NCI-H1105 treated with DMSO at 0.1 percent for 48 hours (cell line): ENCODE data around the gene STX11.

Source experiments
- DNase-seq: peaks from one replicate; lab custom pipeline; 2025; lab: John Stamatoyannopoulos, UW

Gene STX11

DNA sequence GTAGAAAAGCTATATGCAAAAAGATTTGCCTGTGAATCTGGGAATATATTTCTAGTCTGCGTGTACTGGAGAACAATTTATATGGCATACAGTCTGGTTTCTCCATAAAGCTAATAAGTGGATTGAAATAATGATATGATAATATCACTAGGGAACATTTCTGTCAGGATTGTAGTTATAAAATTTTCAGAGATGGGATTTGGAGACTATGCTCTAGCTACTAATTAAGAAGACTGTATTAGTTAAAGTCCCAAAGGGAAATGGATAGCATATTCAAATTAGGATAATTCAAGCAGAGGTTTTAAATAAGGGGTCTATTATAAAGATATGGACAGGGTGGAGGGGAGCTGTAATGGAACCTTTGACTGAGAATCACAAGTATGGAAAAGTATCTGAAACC is 7.2 kb upstream of the STX11 start:
- DNase-seq, result no peak

DNA sequence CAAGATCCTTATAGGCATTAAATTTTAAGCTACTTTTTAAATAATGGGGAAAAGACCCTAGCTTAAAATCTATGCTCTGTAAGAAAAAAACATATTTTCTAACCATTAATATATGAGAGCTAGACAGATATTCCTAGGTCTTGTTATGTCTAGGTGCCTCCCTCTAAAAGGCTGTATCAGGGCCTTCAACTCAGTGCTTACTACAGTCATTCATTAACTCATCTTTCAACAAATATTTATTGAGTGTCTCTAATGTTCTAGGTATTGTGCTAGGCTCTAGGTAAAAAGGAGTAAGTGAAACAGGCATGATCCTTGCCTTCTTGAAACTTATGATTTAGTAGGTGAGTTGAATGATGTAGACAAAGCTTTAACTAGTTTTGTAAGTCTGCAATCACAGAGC is 6.4 kb upstream of the STX11 start:
- DNase-seq, result no peak

DNA sequence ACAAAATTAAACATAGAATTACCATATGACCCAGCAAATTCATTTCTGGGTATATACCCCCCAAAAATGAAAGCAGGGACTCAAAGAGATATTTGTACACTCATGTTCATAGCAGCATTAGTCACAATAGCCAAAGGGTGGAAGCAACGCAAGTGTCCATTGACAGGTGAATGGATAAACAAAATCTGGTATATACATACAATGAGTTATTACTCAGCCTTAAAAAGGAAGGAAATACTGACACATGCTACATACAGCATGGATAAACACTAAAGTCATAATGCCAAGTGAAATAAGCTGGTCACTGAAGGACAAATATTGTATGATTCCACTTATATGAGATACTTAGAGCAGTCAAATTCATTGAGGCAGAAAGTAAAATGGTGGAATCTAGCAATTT is 5.3 kb upstream of the STX11 start:
- DNase-seq, result no peak

DNA sequence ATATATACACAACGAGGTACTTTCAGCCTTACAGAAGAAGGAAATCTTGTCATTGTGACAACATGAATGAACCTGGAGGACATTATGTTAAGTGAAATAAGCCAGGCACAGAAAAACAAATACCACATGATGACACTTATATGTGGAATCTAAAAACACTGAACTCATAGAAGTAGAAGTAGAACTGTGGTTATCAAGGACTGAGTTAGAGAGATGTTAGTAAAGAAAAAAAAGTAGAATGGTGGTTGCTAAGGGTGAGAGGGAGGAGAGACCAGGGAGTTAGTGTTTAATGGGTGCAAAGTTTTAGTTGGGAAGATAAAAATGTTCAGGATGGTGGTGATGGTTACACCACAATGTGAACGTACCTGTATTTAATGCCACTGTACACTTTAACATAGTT is 4.8 kb upstream of the STX11 start:
- no peak for DNase-seq

DNA sequence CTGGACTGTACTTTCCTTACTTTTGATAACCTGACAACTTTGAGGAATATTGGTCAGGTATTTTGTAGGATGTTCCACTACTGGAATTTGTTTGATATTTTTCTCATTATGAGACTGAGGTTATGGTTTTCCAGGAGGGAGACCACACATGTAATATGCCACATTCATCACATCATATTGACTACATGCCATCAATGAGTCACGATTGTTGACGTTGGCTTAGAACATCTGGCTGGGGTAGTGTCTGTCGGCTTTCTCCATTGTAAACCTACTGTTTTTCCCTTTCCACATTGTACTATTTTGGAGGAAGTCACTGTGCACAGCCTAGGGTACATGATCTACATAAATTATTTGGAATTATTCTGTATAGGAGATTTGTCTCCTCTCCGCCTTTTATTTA is 1.4 kb upstream of the STX11 start:
- no peak for DNase-seq

DNA sequence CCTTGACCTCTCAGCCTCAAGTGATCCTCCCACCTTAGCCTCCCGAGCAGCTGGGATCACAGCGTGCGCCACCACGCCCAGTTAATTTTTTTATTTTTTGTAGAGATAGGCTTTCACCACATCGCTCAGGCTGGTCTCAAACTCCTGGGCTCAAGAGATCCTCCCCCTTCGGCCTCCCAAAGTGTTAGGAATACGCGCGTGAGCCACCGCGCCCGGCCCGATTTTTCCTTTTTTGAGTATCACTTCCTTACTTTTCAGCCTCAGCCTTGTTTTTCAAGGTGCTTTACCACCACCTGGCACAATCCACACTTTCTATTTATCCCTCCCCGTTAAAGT is 791 bp upstream of the STX11 start:
- DNase-seq, result no peak

DNA sequence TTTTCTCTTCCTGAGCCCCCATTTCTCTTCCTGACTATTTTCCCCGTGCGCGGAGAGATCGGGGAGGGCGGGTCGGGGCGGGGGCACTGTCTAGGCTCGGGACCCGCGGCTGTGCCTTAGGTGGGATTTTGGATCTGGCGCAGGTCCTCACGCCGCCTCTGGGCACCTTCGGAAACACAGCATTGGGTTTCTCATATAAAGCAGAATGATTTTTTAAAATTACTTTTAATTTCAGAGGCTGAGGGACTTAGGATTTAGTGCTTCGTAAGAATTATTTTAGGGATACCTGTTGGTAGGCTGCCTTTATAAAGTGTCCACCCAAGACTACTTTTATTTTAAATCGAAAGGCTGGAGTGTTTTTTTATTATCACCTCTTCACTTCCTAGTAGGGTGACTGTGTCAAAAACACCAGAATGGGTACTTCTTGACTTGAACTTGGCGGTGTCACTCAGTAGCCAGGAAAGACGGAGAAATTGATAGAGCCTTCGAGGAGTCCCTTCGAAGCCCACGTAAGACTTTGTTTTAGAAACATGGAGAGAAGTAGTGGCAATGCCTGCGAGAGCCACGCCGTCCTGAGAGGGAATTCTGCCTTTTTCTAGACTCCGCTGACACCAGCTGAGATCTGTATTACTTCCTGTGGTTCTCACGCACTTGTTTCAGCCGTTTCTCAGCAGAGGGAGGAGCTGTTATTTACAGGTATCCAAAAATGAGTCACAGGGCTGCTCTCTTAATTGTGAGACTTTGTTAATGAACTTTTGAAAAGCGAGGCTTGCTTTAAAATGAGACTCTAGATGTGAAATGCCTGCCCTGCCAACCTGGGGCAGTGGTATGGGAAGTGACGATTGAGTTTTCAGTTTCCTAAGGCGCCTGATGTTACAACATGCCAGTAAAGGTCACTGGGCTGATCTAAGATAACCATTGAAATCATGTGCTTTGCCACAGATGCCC is 667 bp downstream of the STX11 start:
- DNase-seq, result peak; percentile 58

DNA sequence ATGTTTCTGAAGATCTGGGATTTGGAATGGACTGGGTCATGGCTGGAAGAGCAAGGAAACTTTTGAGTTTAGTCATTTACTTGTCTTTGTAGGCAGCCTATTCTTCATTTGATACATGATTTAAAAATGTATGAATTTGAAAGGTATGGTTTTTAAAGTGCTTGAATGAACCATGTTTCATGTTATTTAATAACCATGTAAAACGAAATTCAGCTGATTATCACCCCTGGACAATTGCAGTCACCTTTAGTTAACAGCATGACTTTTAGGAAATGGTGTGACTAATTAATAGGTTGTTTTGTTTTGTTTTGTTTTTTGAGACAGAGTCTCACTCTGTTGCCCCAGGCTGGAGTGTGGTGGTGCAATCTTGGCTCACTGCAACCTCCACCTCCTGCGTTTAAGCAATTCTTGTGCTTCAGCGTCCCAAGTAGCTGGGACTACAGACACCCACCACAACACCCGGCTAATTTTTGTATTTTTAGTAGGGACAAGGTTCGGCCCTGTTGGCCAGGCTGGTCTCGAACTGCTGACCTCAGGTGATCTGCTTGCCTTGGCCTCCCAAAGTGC is 2.1 kb downstream of the STX11 start:
- no peak for DNase-seq

DNA sequence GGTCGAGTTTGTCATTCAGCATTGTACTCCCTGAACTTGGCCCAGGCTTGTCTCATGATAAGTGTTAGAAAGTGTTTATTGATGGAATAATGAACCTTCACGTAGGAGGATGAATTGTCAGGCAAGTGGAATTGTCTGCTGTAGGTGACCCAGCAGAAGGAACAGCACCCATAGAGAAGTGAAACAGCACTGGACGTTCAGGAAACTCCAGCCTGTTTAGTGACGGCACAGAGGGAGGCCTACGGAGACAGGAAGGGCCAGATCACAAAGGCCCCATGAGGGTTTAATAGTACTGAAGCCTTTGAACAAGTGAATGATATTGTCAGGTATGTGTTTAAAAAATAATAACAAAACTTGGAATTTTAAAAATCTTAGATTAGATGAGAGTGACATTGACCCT is 2.9 kb downstream of the STX11 start:
- DNase-seq, result no peak

DNA sequence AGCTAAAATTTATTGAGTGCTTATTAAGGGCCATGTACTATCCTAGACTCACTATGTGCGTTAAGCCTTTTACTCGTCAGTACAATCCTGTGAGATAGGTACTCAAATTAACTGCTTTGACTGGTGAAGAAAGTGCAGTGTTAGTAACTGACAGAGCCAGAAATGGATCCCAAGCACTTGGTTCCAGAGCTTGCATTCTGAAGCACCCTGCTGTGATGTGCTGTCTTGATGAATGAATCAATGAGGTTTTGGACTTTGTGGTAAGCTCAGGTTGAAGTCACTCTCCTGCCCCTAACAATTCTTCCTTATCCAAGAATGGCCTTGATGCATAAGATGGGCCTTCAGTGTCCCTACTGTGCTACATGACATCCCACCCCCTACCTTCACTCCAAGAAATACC is 3.7 kb downstream of the STX11 start:
- no peak for DNase-seq

DNA sequence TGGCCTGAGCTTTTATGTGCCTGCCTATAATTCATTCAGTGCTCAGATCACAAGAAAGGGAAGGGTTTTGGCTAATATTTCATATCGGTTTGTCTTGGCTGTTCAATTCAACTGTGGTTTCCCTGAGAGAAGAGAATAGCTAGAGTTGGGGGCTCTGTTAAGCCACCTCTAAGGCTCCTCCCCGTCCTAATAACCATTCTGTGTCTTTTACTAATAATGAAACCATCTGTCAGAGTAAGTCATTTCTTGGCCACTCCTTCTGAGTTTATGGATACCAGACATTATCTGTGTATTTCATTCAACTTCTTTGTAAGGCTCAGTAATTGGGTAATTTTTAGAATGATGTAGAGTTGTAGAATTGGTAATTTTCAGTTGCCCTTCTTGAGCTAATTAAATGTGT is 5.2 kb downstream of the STX11 start:
- no peak for DNase-seq

DNA sequence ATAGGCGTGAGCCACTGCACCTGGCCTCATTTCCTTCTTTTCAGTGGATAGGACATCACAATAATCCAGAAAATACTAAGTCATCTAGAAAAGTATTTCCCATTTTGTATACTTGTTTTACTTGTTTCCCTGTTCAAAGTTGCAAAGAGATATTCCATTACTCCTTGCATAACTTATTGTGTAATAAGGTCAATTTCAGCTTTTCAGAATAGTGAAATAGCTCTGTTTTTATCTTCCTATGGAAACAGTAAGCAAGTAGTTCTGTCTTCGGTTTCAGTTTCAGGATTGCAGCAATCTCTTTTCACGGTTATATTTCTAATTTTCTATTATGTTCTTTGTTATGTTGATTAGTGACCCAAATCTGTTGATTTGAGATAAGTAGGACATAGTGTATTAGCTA is 6.0 kb downstream of the STX11 start:
- no peak for DNase-seq

DNA sequence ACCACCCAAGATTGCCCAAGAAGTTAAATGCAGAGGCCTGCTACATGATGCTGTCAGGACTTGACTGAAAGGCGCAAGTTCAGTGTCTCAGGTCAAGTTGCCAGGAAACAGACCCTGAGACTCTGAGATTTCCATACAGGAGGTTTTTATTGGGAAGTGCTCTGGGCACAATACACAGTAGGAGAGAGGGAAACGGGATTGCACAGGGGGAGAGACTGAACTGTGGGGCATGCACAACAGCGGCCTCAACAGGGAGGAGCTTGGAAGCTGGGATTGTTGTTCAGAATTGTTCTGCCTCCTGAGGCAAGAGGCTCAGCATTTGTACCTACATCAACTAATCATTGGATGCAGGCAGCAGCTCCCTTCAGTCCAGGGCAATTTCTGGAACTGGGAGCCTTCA is 6.7 kb downstream of the STX11 start:
- no peak for DNase-seq

DNA sequence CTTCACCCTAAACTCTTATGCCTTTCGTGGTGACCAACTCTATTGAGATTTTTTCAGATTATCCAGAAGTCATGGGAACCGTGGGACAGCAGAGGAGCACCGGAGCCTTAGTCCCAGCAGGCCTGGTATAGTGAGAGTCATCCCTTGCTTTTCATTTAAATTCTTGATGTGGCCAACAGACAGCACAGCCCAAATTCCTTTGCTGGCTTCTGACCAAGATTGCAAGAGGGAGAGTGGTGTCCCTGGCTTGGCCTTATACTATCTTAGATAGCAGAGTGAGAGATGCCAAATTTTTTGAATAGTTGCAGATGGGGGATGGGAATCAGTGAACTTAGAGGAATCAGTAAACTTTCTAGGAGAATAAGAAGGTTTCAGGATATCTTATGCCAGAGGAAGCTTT is 7.8 kb downstream of the STX11 start:
- DNase-seq, result no peak

DNA sequence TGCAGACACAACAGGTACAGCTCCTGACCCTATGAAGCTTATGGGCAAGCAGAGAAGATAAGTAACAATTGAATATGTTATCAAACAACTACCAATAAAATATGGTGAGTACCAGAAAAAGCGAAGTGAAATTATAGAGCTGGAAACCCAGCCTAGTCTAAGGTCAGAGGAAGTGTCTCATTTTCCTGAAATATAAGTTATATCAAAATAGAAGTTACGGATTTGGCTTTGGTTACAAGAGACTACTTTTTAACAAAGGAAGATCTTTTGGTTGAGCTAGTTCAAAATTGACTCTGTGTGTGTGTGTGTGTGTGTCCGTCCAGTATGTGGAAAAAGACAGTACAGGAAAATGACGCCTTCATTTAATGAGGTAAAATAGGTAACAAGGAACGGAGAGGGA is 8.9 kb downstream of the STX11 start:
- no peak for DNase-seq

DNA sequence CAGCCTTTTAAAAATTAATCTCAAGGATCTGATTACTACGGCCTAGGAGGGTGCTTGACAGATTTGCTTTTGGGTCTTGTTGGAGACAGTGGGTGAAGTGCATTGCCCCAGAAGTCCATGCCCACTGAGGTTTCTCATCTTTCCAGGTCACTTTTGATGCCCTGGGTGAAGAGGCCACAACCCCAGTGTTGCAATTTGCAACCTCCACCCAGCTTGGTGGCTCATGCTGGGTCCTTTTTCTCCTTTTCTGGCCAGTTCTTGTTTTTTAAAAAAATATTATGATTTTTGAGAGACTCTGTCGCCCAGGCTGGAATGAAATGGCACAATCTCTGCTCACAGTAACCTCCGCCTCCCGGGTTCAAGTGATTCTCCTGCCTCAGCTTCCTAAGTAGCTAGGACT is 9.4 kb downstream of the STX11 start:
- no peak for DNase-seq

DNA sequence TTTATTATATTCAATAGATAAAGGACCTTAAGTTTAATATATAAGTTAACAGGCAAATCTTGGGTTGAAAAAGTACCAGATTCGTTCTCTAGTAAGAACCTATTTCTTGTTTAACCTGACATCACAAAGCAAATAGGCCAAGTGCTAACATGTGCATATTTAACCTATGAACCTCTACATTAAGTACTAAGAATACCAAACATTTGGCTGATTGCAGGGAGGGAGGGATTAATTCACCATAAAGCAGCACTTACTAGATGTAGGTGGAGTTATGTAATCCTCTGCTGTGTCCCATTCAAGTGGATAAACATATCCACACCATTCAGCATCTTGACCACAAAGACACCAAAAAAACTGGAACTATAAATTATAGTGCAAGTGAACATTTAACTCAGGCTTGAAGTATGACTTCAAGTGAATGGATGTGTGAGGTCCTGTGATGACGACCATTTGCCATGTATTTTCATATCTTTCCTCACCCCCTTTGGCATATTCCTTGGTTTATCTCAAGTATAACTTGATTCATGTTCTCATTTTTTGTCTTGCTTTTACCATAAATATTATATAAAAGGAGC is 10.2 kb downstream of the STX11 start:
- no peak for DNase-seq

DNA sequence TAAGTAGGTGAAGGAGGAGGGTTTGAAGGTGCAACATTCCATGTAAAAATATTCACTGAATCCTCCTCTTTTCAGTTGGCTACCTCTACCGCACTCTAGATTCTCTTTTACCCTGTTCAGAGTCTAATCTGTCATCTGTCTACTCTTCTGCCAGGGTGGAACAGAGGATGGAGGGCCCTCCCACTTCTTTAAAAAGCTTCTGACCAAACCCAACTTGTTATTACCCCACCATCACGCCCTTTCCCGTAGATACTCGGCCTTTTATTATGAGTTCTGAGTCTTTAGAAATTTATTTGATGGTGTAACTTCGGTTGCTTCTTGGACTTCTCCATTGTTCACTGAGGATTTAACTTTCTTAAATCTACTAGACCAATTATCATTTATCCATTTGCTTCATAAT is 11.7 kb downstream of the STX11 start:
- DNase-seq, result no peak

DNA sequence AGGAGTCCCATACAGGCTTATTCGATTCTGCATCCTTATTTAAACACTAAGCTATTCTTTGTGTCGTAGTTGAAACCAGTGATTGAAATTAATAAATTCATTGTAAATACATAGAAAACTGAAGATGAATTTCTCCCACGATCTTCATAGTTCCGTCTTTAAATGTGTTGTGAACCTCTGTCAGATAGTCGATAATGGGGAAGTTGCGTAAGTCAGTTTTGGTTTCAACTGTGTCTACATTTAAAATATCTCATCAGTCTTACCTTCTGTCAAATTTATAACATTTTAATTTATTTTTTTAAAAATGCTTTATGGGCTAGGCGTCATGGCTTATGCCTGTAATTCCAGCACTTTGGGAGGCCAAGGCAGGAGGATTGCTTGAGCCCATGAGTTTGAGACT is 12.7 kb downstream of the STX11 start:
- DNase-seq, result no peak

DNA sequence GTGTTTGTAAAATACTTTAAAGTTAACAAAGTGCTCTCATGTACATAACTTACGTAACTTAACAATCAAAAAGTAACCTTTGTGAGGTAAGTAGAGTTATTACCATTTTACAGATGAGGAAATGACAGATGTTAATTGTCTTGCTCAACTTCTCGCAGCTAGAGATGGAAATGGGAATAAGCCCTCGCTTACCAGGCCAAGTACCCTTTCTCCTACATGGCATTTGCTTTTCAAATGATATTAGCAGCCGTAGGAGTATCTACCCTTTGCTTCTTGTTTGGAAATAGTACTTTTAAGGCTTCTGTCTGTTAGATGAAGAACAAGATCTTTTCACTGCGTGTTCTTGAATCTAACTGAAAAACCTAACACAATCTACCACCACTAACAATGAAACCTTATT is 15.5 kb downstream of the STX11 start:
- DNase-seq, result no peak

DNA sequence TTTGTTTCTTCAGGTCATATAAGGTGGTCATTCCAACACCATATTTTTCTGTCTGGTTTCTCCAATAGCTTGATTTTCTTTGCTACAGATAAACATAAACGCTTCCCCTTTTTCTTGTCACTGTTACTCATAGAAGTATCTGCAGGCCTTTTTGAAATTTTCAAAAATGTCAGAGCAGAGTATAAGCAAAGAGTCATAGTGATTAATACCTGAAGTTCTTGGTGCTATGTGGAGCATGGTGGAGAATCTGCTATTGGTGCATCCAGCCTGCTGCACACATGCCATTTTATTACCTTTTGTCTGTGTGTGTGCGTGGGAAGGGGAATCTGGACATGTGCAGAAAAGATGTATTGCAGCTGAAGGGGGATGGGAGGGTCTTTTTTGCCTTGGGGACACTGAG is 19.7 kb downstream of the STX11 start:
- DNase-seq, result no peak

DNA sequence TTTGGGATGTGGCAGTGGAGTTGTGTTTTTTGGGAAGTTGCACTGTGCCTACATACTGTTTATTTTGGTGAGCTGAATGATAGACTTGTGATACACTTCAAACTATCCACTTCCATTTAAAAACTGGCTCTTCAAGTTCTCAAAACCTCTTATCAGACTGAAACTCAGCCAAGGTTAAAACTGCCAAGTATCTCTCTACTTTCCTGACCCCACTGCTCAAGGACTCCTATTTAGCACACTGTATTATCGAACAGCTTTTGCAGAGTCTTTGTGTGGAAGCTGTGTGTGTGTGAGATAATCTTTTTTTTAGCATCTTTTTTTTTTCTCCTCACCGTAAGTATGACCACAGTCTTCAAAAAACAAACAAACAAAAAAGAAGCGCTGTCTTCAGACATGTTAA is 21.1 kb downstream of the STX11 start:
- peak; percentile 19 for DNase-seq

DNA sequence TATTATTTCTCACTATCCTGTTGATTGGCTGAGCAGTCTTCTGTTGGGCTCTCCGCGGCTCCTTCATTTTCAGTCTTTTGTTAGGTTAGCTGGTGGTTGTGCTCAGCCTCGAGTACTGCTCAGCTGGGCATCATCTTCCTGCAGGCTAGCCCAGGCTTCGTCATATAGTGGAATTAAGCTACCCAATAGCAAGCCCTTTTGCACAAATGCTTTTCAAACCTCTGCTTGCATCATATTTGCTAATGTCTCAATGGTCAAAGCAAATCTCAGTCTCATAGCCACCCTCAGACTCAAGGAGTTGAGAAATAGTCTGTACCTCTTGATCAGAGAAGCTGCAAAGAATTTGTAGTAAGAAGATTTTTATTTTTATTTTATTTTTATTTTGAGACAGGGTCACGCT is 23.7 kb downstream of the STX11 start:
- DNase-seq, result no peak

DNA sequence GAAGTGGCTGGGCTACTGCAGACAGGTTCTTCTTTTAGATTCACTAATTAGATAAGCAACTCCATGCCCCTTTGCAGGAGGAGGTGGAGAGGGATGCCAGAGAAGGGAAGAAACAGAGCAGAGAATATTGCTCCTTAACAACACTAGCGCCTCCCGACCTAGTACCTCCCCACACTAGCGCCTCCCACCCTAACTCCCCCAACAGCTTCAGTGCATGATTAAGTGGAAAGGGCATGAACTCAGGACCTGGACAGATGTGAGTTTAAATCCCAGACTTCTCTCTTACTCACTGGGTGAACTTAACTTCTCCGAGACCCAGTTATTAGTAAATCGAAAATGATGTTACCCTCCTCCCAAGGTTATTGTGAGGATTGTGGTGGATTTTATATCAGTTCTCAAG is 25.7 kb downstream of the STX11 start:
- DNase-seq, result no peak
